ENCODE measurements around the gene BMI1. TPM values are rescaled to one million over a fixed set of nuclear protein-coding genes. Genes with fewer than 3 reads are reported as not detected.
"Not testable (repeated sequence)": the region's sequence is repeated elsewhere in the genome, so short reads cannot be mapped to it uniquely, and the experiment has no call there.

Gene BMI1
- total RNA-seq, 1 donor from 2014 or later = 62.3 TPM

- Mint-ChIP-seq H3K4me3 (ENCODE audit: unreplicated experiment) (no peak overlapping the region), H3K9me3 (ENCODE audit: low read depth) (peaks cover 3% of the 10 kb centered on the region), H3K4me1 (ENCODE audit: low read depth) (no peaks in the 10 kb centered on the region), H3K27ac (ENCODE audit: unreplicated experiment) (no peak overlapping the region), H3K27me3 (ENCODE audit: low read depth) (peaks cover 18% of the 10 kb centered on the region), H3K36me3 (ENCODE audit: low read depth) (peaks cover 4% of the 10 kb centered on the region)
- no peak for TF ChIP-seq CTCF (IDR thresholded peaks at IDR 0.05)
- DNase-seq (ENCODE audit: low spot score) = no peak
These were observed 30.3 kb downstream of the BMI1 start for GRCh38 chr10:22351131-22351703.

GRCh38 chr10:22356324-22356873 is 35.5 kb downstream of the BMI1 start:
- Mint-ChIP-seq H3K27ac (ENCODE audit: unreplicated experiment) (no peak overlapping the region), H3K27me3 (ENCODE audit: low read depth) (peaks cover 7% of the 10 kb centered on the region), H3K4me1 (ENCODE audit: low read depth) (no peaks in the 10 kb centered on the region), H3K9me3 (ENCODE audit: low read depth) (no peaks in the 10 kb centered on the region), H3K36me3 (ENCODE audit: low read depth) (peaks cover 5% of the 10 kb centered on the region), H3K4me3 (ENCODE audit: unreplicated experiment) (no peak overlapping the region)
- DNase-seq (ENCODE audit: low spot score) = no peak
- TF ChIP-seq CTCF (IDR thresholded peaks at IDR 0.05) = no peak

GRCh38 chr10:22357770-22358169 is 36.9 kb downstream of the BMI1 start:
- not testable (repeated sequence) for H3K36me3 Mint-ChIP-seq (ENCODE audit: low read depth); H3K4me1 Mint-ChIP-seq (ENCODE audit: low read depth); H3K27ac Mint-ChIP-seq (ENCODE audit: unreplicated experiment)

GRCh38 chr10:22363305-22363704 is 42.4 kb downstream of the BMI1 start:
- Mint-ChIP-seq H3K36me3 (ENCODE audit: low read depth) (no peaks in the 10 kb centered on the region), H3K27me3 (ENCODE audit: low read depth) (no peaks in the 10 kb centered on the region), H3K9me3 (ENCODE audit: low read depth) (no peaks in the 10 kb centered on the region), H3K4me1 (ENCODE audit: low read depth) (no peaks in the 10 kb centered on the region), H3K27ac (ENCODE audit: unreplicated experiment) (no peak overlapping the region), H3K4me3 (ENCODE audit: unreplicated experiment) (no peak overlapping the region)
- TF ChIP-seq CTCF (IDR thresholded peaks at IDR 0.05) = no peak
- no peak for DNase-seq (ENCODE audit: low spot score)

More at GRCh38 chr10:22357770-22358169, 36.9 kb downstream of the BMI1 start:
- H3K9me3 Mint-ChIP-seq (ENCODE audit: low read depth); H3K27me3 Mint-ChIP-seq (ENCODE audit: low read depth); DNase-seq (ENCODE audit: low spot score); H3K4me3 Mint-ChIP-seq (ENCODE audit: unreplicated experiment): not testable (repeated sequence)

- H3K4me3 Mint-ChIP-seq (ENCODE audit: unreplicated experiment) = no peak overlapping the region
- no peaks in the 10 kb centered on the region for H3K4me1 Mint-ChIP-seq (ENCODE audit: low read depth)
- no peak overlapping the region for H3K27ac Mint-ChIP-seq (ENCODE audit: unreplicated experiment)
- H3K36me3 Mint-ChIP-seq (ENCODE audit: low read depth) = no peaks in the 10 kb centered on the region
- no peak for DNase-seq (ENCODE audit: low spot score)
- TF ChIP-seq CTCF (IDR thresholded peaks at IDR 0.05) = no peak
- no peaks in the 10 kb centered on the region for H3K27me3 Mint-ChIP-seq (ENCODE audit: low read depth)
- H3K9me3 Mint-ChIP-seq (ENCODE audit: low read depth) = no peaks in the 10 kb centered on the region
These were observed 43.7 kb downstream of the BMI1 start for GRCh38 chr10:22364407-22365140.
